HepG2 (cell line): ENCODE data around the gene HOXA1. TPM values are rescaled to one million over a fixed set of nuclear protein-coding genes. Genes with fewer than 3 reads are reported as not detected.

Experiments used
- ATAC-seq: fragments of 200-7000 bp; cut with Tn5 transposase; 3 replicates; pipeline ENCODE4 v1.9.1; 2020; ENCODE audit warnings: mild to moderate bottlenecking, moderate library complexity
- BruUV-seq: library from RNA; stranded (reverse); fragments of 400-500 nt; replicated peaks from 2 replicates; lab custom pipeline; 2021; lab: Mats Ljungman, UMichigan
- CTCF ChIA-PET: fragments of 300-600 bp; formaldehyde crosslinking; extraction: SDS; loops from one replicate; lab custom pipeline; 2021; ENCODE audit warnings: low total read pairs, inconsistent platforms, low intra/inter-chr PET ratio; lab: Yijun Ruan, JAX
- POLR2A ChIA-PET: fragments of 350-600 bp; sonication (Branson Sonifier 250); formaldehyde crosslinking; loops from one replicate; lab custom pipeline; 2020; ENCODE audit warnings: antibody characterized with exemption, inconsistent platforms; lab: Yijun Ruan, JAX
- DNase-seq: peaks from one replicate; pipeline ENCODE4 v3.0.0-alpha.2; 2015; ENCODE audit warnings: low spot score
- FAIRE-seq: peaks from 3 replicates; lab custom pipeline; 2011; peaks lifted over from hg19 to GRCh38; lab: Jason Lieb, UNC
- H2AFZ ChIP-seq: one replicate; pipeline ENCODE4 v1.6.1; 2011; ENCODE audit warnings: low read length, inconsistent platforms
- H3K27ac ChIP-seq: fragments of 300-600 bp; 3 replicates; pipeline ENCODE4 v1.8.0; 2011; ENCODE audit warnings: mixed run types, mild to moderate bottlenecking, mixed read lengths, low read length, inconsistent platforms; ENCODE audit not compliant: insufficient read depth; ENCODE audit errors: extremely low read length
- H3K27me3 ChIP-seq, 2 experiments: fragments of 200-600 bp in 1 of 2; 2 replicates in 1 of 2; 3 replicates in 1 of 2; pipeline versions ENCODE4 v1.6.0 to v1.8.0; 2011; ENCODE audit warnings: low read length in 2 of 2, mild to moderate bottlenecking in 2 of 2, moderate library complexity in 2 of 2, inconsistent platforms in 1 of 2; ENCODE audit not compliant: insufficient read depth in 2 of 2, control insufficient read depth in 1 of 2
- H3K36me3 ChIP-seq, 2 experiments: fragments of 200-600 bp in 1 of 2; replicated peaks in 1 of 2; 2 replicates in 1 of 2; 3 replicates in 1 of 2; pipeline versions ENCODE4 v1.5.1 to v1.8.0; 2011; ENCODE audit warnings: low read length in 2 of 2, inconsistent platforms in 1 of 2; ENCODE audit not compliant: insufficient read depth in 2 of 2, control insufficient read depth in 1 of 2
- H3K4me1 ChIP-seq: 2 replicates; pipeline ENCODE4 v1.5.1; 2012; ENCODE audit warnings: low read length, inconsistent platforms; ENCODE audit not compliant: insufficient read depth
- H3K4me2 ChIP-seq: 2 replicates; pipeline ENCODE4 v1.6.0; 2011; ENCODE audit warnings: low read depth, low read length, inconsistent platforms
- H3K4me3 ChIP-seq, 3 experiments: fragments of 200-600 bp in 1 of 3; sonication (generic), shearing (Covaris generic) in 1 of 3; replicated peaks in 1 of 3; 2 replicates each; pipeline ENCODE4 v1.5.1; 2011 to 2016; ENCODE audit warnings: low read length in 3 of 3, inconsistent platforms in 2 of 3, low read depth in 2 of 3, mild to moderate bottlenecking in 2 of 3, control low read depth in 1 of 3, mixed read lengths in 1 of 3; ENCODE audit not compliant: insufficient read depth in 1 of 3
- H3K79me2 ChIP-seq: one replicate; pipeline ENCODE4 v1.6.1; 2011; ENCODE audit warnings: low read length, inconsistent platforms; ENCODE audit not compliant: insufficient read depth
- H3K9ac ChIP-seq: 2 replicates; pipeline ENCODE4 v1.6.0; 2011; ENCODE audit warnings: mild to moderate bottlenecking, low read depth, low read length, inconsistent platforms; ENCODE audit not compliant: insufficient read depth
- H3K9me3 ChIP-seq: 2 replicates; pipeline ENCODE4 v1.5.1; 2012; ENCODE audit warnings: mild to moderate bottlenecking, low read length
- H4K20me1 ChIP-seq: 2 replicates; pipeline ENCODE4 v1.6.0; 2011; ENCODE audit warnings: inconsistent platforms, mild to moderate bottlenecking, low read length, moderate library complexity; ENCODE audit not compliant: insufficient read depth
- CTCF ChIP-seq: sonication (generic); formaldehyde crosslinking; IDR thresholded peaks from 2 replicates; pipeline ENCODE4 v1.5.0; 2020; ENCODE audit warnings: mild to moderate bottlenecking, missing genetic modification reagents, moderate library complexity
- MBD4 ChIP-seq: IDR thresholded peaks from 2 replicates; pipeline ENCODE4 v1.6.1; 2012; ENCODE audit warnings: low read length, inconsistent platforms, borderline replicate concordance
- MYC ChIP-seq: sonication (generic); formaldehyde crosslinking; IDR thresholded peaks from 2 replicates; pipeline ENCODE4 v1.9.0; 2021; ENCODE audit warnings: missing genetic modification reagents, borderline replicate concordance
- PHF21A ChIP-seq: sonication (generic); formaldehyde crosslinking; IDR thresholded peaks from 2 replicates; pipeline ENCODE4 v1.5.0; 2020; ENCODE audit warnings: mild to moderate bottlenecking, missing genetic modification reagents
- PHF8 ChIP-seq: sonication (generic); formaldehyde crosslinking; IDR thresholded peaks from 2 replicates; pipeline ENCODE4 v1.5.0; 2020; ENCODE audit warnings: missing genetic modification reagents
- RORA ChIP-seq: sonication (generic); formaldehyde crosslinking; IDR thresholded peaks from 2 replicates; pipeline ENCODE4 v1.5.0; 2020; ENCODE audit warnings: mild to moderate bottlenecking, missing genetic modification reagents, moderate library complexity
- SALL1 ChIP-seq: sonication (generic); formaldehyde crosslinking; IDR thresholded peaks from 2 replicates; pipeline ENCODE4 v1.8.0; 2022; ENCODE audit warnings: mild to moderate bottlenecking, missing genetic modification reagents
- SAP130 ChIP-seq: IDR thresholded peaks from 2 replicates; pipeline ENCODE4 v1.6.1; 2016; ENCODE audit warnings: low read depth
- THRA ChIP-seq: sonication (generic); formaldehyde crosslinking; IDR thresholded peaks from 2 replicates; pipeline ENCODE4 v1.4.0; 2020; ENCODE audit warnings: missing genetic modification reagents, borderline replicate concordance
- YY1 ChIP-seq: IDR thresholded peaks from 2 replicates; pipeline ENCODE4 v1.6.1; 2011; ENCODE audit warnings: low read length, low read depth, moderate library complexity, mild to moderate bottlenecking; ENCODE audit not compliant: insufficient read depth, insufficient replicate concordance
- ZBTB20 ChIP-seq: sonication (generic); formaldehyde crosslinking; IDR thresholded peaks from 2 replicates; pipeline ENCODE4 v1.8.1; 2023; ENCODE audit warnings: missing genetic modification reagents, low read depth, mild to moderate bottlenecking, borderline replicate concordance
- ZBTB7B ChIP-seq: sonication (generic); formaldehyde crosslinking; IDR thresholded peaks from 2 replicates; pipeline ENCODE4 v1.4.0; 2020; ENCODE audit warnings: missing genetic modification reagents
- ZFY ChIP-seq: sonication (generic); formaldehyde crosslinking; IDR thresholded peaks from 2 replicates; pipeline ENCODE4 v1.4.0; 2020; ENCODE audit warnings: missing genetic modification reagents
- WGBS: methylation state at CpG from one replicate; pipeline ENCODE4 v1.1.6; 2017; ENCODE audit warnings: low lambda C conversion rate; 5-methylcytosine and 5-hydroxymethylcytosine counted together
- in situ Hi-C: cut with HindIII; loops from 2 replicates; pipeline ENCODE4 v1.10.0; 2017; ENCODE audit warnings: low pct_unique_long_range_greater_than_20kb; ENCODE audit not compliant: extremely low pct_ligation_motif_present
- intact Hi-C: fragments of 100-400 bp; cut with micrococcal nuclease; formaldehyde crosslinking; loops from one replicate; pipeline ENCODE4 v1.10.0; 2022; ENCODE audit not compliant: unreplicated experiment
- polyA plus RNA-seq, 8 experiments: library from polyadenylated mRNA; depleted of rRNA in 3 of 8; stranded (reverse) in 7 of 8; unstranded in 1 of 8; fragments of >200 nt; fragmentation: Illumina TruSeq in 4 of 8; extraction: Trizol in 4 of 8; gene quantifications; 2 replicates each; pipeline versions ENCODE4 v1.2.1 to v1.2.3, GENCODE V29; 2011 to 2016; ENCODE audit warnings: low read depth in 4 of 8, missing spikeins in 1 of 8, mixed read lengths in 1 of 8; ENCODE audit not compliant: insufficient read depth in 1 of 8
- total RNA-seq, 5 experiments: library from RNA; depleted of rRNA; stranded (reverse); fragments of >200 nt; fragmentation: Illumina TruSeq; extraction: Trizol; gene quantifications; 2 replicates each; pipeline ENCODE4 v1.2.3, GENCODE V29; 2016; ENCODE audit warnings: low read depth in 1 of 5
- TF ChIP-seq, protein P1 (sequence below): sonication (generic); formaldehyde crosslinking; IDR thresholded peaks from 2 replicates; pipeline ENCODE4 v1.4.0; 2020; ENCODE audit warnings: missing genetic modification reagents, mild to moderate bottlenecking, borderline replicate concordance
- TF ChIP-seq, protein P2 (sequence below), 2 experiments: sonication (generic) in 1 of 2; formaldehyde crosslinking in 1 of 2; IDR thresholded peaks; 2 replicates each; pipeline versions ENCODE4 v1.4.0 to v1.6.1; 2018 to 2020; ENCODE audit warnings: missing genetic modification reagents in 2 of 2, borderline replicate concordance in 1 of 2, low read depth in 1 of 2, mild to moderate bottlenecking in 1 of 2, missing biosample characterization in 1 of 2

Gene HOXA1
- total and polyA plus RNA-seq, 2 of the 13 experiments (the other 11 are each of a cell fraction or from before 2014, with no cell fraction given) = 0.18 to 0.20 TPM

- peaks cover 9% of the 10 kb centered on the region for H3K4me1 ChIP-seq
- peak overlapping the region; percentile 70 to 79 (median 76) for H3K4me3 ChIP-seq
- 62% methylated on average over 30 of the region's 30 CpGs for WGBS
- H2AFZ ChIP-seq = no peak overlapping the region
- ATAC-seq (peak; percentile 72), DNase-seq (peak; percentile 63), FAIRE-seq (no peak)
- no peaks in the 10 kb centered on the region; a peak in 2 of 5 replicates for H3K36me3 ChIP-seq
- no peaks in the 10 kb centered on the region for H3K9me3 ChIP-seq
- H3K9ac ChIP-seq = peak overlapping the region; percentile 67
- peak overlapping the region; percentile 60 for H3K27ac ChIP-seq
- ChIA-PET POLR2A (interaction anchor here (0.9 to 2.7 kb wide), 8 partner anchors 9 to 682 kb away, joined by 3 to 13 read pairs (median 7); partner anchors contain the start of genes HOXA4 and SKAP2), CTCF (no interaction called here)
- in situ Hi-C loops = no loop called here
- intact Hi-C loops = loop anchor here (5.0 kb wide), 1 partner anchor 765 kb away; no protein-coding TSS in a partner anchor
- no peaks in the 10 kb centered on the region for H3K79me2 ChIP-seq
- peak overlapping the region; percentile 70 for H3K4me2 ChIP-seq
- H3K27me3 ChIP-seq = no peaks in the 10 kb centered on the region
- H4K20me1 ChIP-seq = no peaks in the 10 kb centered on the region
- BruUV-seq = no TSS peak
- no peak for TF ChIP-seq RORA
- peak; percentile 22; the same call in 1 of the 2 replicates for TF ChIP-seq SALL1 (CRISPR knock-in tag)
- peak; percentile 59 for TF ChIP-seq ZFY
- TF ChIP-seq, protein P1, sequence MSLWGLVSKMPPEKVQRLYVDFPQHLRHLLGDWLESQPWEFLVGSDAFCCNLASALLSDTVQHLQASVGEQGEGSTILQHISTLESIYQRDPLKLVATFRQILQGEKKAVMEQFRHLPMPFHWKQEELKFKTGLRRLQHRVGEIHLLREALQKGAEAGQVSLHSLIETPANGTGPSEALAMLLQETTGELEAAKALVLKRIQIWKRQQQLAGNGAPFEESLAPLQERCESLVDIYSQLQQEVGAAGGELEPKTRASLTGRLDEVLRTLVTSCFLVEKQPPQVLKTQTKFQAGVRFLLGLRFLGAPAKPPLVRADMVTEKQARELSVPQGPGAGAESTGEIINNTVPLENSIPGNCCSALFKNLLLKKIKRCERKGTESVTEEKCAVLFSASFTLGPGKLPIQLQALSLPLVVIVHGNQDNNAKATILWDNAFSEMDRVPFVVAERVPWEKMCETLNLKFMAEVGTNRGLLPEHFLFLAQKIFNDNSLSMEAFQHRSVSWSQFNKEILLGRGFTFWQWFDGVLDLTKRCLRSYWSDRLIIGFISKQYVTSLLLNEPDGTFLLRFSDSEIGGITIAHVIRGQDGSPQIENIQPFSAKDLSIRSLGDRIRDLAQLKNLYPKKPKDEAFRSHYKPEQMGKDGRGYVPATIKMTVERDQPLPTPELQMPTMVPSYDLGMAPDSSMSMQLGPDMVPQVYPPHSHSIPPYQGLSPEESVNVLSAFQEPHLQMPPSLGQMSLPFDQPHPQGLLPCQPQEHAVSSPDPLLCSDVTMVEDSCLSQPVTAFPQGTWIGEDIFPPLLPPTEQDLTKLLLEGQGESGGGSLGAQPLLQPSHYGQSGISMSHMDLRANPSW = no peak
- TF ChIP-seq SAP130 (CRISPR knock-in tag) = peak; percentile 55
- TF ChIP-seq MYC = no peak
- TF ChIP-seq MBD4 = no peak
- peak; percentile 64 for TF ChIP-seq PHF8 (CRISPR knock-in tag)
- TF ChIP-seq ZBTB7B (CRISPR knock-in tag) = 0 out of 2 replicates have a peak, but pooled peaks have one; percentile 1
- TF ChIP-seq, protein P2, sequence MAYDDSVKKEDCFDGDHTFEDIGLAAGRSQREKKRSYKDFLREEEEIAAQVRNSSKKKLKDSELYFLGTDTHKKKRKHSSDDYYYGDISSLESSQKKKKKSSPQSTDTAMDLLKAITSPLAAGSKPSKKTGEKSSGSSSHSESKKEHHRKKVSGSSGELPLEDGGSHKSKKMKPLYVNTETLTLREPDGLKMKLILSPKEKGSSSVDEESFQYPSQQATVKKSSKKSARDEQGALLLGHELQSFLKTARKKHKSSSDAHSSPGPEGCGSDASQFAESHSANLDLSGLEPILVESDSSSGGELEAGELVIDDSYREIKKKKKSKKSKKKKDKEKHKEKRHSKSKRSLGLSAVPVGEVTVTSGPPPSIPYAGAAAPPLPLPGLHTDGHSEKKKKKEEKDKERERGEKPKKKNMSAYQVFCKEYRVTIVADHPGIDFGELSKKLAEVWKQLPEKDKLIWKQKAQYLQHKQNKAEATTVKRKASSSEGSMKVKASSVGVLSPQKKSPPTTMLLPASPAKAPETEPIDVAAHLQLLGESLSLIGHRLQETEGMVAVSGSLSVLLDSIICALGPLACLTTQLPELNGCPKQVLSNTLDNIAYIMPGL (CRISPR knock-in tag; IDR thresholded peaks at IDR 0.05; ENCODE audit: borderline replicate concordance in 1 of 2, low read depth in 1 of 2) = peak in 1 of 2 experiments; percentile 67; a peak in 2 of 4 replicates
- TF ChIP-seq ZBTB20 (CRISPR knock-in tag) = no peak
- peak; percentile 31; the same call in 1 of the 2 replicates for TF ChIP-seq CTCF (CRISPR knock-in tag)
- peak; percentile 6 for TF ChIP-seq YY1
- TF ChIP-seq PHF21A = 0 out of 2 replicates have a peak, but pooled peaks have one; percentile 18
- no peak for TF ChIP-seq THRA (CRISPR knock-in tag)
These were observed 46.3 kb upstream of the HOXA1 start for GRCh38 chr7:27141923-27142579.
